Stomach (tissue), 4 donors: Measurements from ENCODE around the gene RPH3AL.

ENCODE experiments used
- CTCF ChIP-seq, 7 experiments: fragments of 450-650 bp in 4 of 7; fragments of 200-600 bp in 3 of 7; sonication (generic) in 3 of 7; IDR thresholded peaks; one replicate each; pipeline ENCODE4 v1.5.1; 2016 to 2019; ENCODE audit warnings: antibody characterized with exemption in 7 of 7, control low read depth in 2 of 7, mild to moderate bottlenecking in 1 of 7
- EP300 ChIP-seq: sonication (generic); formaldehyde crosslinking; IDR thresholded peaks from one replicate; pipeline ENCODE4 v1.6.1; 2017; ENCODE audit warnings: antibody characterized with exemption

GRCh38 chr17:305090-305976, 47.3 kb downstream of the RPH3AL start:
- TF ChIP-seq CTCF (IDR thresholded peaks at IDR 0.05), result no peak
- TF ChIP-seq EP300, result no peak
